Gastroesophageal sphincter (tissue), 3 donors: ENCODE data around the gene TSC22D3.

Experiments used
- CTCF ChIP-seq, 4 experiments: fragments of 200-600 bp in 2 of 4; fragments of 450-650 bp in 2 of 4; sonication (generic) in 1 of 4; IDR thresholded peaks; one replicate each; pipeline ENCODE4 v1.5.1; 2017 to 2019; ENCODE audit warnings: antibody characterized with exemption in 4 of 4, mild to moderate bottlenecking in 2 of 4, moderate library complexity in 2 of 4
- POLR2A ChIP-seq, 2 donors: fragments of 450-650 bp; IDR thresholded peaks; one replicate each; pipeline ENCODE4 v1.6.1; 2017; ENCODE audit warnings: antibody characterized with exemption in 2 of 2, mild to moderate bottlenecking in 2 of 2, moderate library complexity in 1 of 2

- no peak for TF ChIP-seq POLR2A (IDR thresholded peaks at IDR 0.05)
- no peak for TF ChIP-seq CTCF (IDR thresholded peaks at IDR 0.05)
Measured at GRCh38 chrX:107710617-107711391, 64.8 kb downstream of the TSC22D3 start.
